ENCODE data around the gene ATP8B1.

- TF ChIP-seq CTCF (IDR thresholded peaks at IDR 0.05; ENCODE audit: insufficient read depth, low read length, poor library complexity, severe bottlenecking) (no peak), EZH2phosphoT487 (conservative IDR thresholded peaks at IDR 0.05; ENCODE audit: low read length) (no peak)
Measured at GRCh38 chr18:57629422-57629821, 173.7 kb downstream of the ATP8B1 start.

Measured in SU-DHL-6 (cell line).